Thoracic aorta (tissue), 2 donors: ENCODE data around the gene SPINT1. TPM values are rescaled to one million over a fixed set of nuclear protein-coding genes. Genes with fewer than 3 reads are reported as not detected.

Experiments used
- ATAC-seq: fragments of 150-250 bp; one replicate; pipeline ENCODE4 v1.8.0; 2017; ENCODE audit warnings: low read depth; ENCODE audit not compliant: insufficient number of reproducible peaks, low FRiP score
- DNase-seq: peaks from one replicate; pipeline ENCODE4 v3.0.0-alpha.2; 2020; ENCODE audit warnings: low spot score
- H3K27ac ChIP-seq, 2 donors: fragments of 200-600 bp; sonication (generic); 1 replicate in 1 of 2; 2 replicates in 1 of 2; pipeline ENCODE4 v1.5.1; 2016; ENCODE audit warnings: mild to moderate bottlenecking in 2 of 2, moderate library complexity in 2 of 2
- H3K27me3 ChIP-seq: fragments of 200-600 bp; sonication (generic); replicated peaks from 2 replicates; pipeline ENCODE4 v1.6.0; 2016; ENCODE audit warnings: mild to moderate bottlenecking; ENCODE audit not compliant: insufficient read depth
- H3K36me3 ChIP-seq: fragments of 200-600 bp; sonication (generic); one replicate; pipeline ENCODE4 v1.5.1; 2016
- H3K4me1 ChIP-seq, 2 donors: fragments of 200-600 bp; sonication (generic); 1 replicate in 1 of 2; 2 replicates in 1 of 2; pipeline versions ENCODE4 v1.5.1 to v1.6.0; 2016; ENCODE audit warnings: low read depth in 2 of 2, mild to moderate bottlenecking in 1 of 2; ENCODE audit not compliant: control insufficient read depth in 1 of 2
- H3K4me3 ChIP-seq: fragments of 200-600 bp; sonication (generic); 2 replicates; pipeline ENCODE4 v1.5.1; 2016; ENCODE audit warnings: mild to moderate bottlenecking
- H3K9me3 ChIP-seq: fragments of 200-600 bp; sonication (generic); 2 replicates; pipeline ENCODE4 v1.5.1; 2016
- total RNA-seq, 2 donors: library from RNA; depleted of rRNA; stranded (reverse); fragments of >200 nt; gene quantifications; one replicate each; pipeline versions ENCODE4 v1.1.0 to v1.2.3, GENCODE V29; 2016
- TF ChIP-seq, protein P1 (sequence below): fragments of 200-600 bp; sonication (generic); IDR thresholded peaks from one replicate; pipeline ENCODE4 v1.5.1; 2019; ENCODE audit warnings: antibody characterized with exemption

Gene SPINT1, protein sequence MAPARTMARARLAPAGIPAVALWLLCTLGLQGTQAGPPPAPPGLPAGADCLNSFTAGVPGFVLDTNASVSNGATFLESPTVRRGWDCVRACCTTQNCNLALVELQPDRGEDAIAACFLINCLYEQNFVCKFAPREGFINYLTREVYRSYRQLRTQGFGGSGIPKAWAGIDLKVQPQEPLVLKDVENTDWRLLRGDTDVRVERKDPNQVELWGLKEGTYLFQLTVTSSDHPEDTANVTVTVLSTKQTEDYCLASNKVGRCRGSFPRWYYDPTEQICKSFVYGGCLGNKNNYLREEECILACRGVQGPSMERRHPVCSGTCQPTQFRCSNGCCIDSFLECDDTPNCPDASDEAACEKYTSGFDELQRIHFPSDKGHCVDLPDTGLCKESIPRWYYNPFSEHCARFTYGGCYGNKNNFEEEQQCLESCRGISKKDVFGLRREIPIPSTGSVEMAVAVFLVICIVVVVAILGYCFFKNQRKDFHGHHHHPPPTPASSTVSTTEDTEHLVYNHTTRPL
- total RNA-seq = 1 to 10 TPM; 4.6 to 4.8 TPM

DNA sequence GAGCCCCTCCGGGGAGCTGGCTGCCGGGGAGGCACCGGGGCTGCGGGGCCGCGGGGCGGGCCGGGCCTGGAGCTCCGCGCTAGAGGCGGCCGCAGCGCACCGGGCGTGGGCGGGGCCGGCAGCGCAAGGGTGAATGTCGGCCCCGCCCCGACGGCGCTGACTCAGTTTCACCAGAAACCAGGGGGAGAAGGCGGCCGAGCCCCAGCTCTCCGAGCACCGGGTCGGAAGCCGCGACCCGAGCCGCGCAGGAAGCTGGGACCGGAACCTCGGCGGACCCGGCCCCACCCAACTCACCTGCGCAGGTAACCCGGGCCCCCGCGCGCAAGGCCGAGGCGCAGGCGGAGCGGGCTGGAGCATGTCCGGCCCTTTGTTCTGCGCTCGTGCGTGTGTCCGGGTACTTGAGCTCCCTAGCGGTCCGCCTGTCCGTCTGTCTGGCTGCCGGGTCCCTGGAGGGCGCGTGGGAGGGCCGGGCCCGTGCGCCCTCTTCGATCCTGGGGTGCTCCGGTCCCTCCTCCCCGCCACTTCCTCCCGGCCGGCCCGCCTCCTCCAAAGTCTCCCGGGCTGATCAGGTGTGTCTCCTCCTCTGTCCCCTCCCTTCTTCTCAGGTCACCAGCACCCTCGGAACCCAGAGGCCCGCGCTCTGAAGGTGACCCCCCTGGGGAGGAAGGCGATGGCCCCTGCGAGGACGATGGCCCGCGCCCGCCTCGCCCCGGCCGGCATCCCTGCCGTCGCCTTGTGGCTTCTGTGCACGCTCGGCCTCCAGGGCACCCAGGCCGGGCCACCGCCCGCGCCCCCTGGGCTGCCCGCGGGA lies at the start of gene SPINT1:
TSS of gene SPINT1 (plus strand) at position 164 of the 811 bp plus-strand sequence. CDS start at position 671, 507 bp downstream.
- TF ChIP-seq, protein P1, sequence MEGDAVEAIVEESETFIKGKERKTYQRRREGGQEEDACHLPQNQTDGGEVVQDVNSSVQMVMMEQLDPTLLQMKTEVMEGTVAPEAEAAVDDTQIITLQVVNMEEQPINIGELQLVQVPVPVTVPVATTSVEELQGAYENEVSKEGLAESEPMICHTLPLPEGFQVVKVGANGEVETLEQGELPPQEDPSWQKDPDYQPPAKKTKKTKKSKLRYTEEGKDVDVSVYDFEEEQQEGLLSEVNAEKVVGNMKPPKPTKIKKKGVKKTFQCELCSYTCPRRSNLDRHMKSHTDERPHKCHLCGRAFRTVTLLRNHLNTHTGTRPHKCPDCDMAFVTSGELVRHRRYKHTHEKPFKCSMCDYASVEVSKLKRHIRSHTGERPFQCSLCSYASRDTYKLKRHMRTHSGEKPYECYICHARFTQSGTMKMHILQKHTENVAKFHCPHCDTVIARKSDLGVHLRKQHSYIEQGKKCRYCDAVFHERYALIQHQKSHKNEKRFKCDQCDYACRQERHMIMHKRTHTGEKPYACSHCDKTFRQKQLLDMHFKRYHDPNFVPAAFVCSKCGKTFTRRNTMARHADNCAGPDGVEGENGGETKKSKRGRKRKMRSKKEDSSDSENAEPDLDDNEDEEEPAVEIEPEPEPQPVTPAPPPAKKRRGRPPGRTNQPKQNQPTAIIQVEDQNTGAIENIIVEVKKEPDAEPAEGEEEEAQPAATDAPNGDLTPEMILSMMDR = no peak
- ATAC-seq (no peak), DNase-seq (no peak)
- H3K9me3 ChIP-seq = no peaks in the 10 kb centered on the region
- peak within 1 kb of the TSS; percentile 71 for H3K4me3 ChIP-seq
- H3K4me1 ChIP-seq = peaks cover 14 to 23% of the 10 kb centered on the region in 2 donors
- peaks cover 5% of the 10 kb centered on the region for H3K27me3 ChIP-seq
- no peaks in the 10 kb centered on the region for H3K36me3 ChIP-seq
- no peak within 1 kb of the TSS for H3K27ac ChIP-seq

- Histone ChIP-seq H3K4me3 (no peak overlapping the region), H3K4me1 (peaks cover 0 to 5% of the 10 kb centered on the region in 2 donors), H3K36me3 (no peaks in the 10 kb centered on the region), H3K27me3 (no peaks in the 10 kb centered on the region), H3K9me3 (no peaks in the 10 kb centered on the region), H3K27ac (no peak overlapping the region)
- DNase-seq (no peak), ATAC-seq (no peak)
- TF ChIP-seq, protein P1 = no peak
Measured at GRCh38 chr15:40796041-40796440, 47.8 kb upstream of the SPINT1 start.

GRCh38 chr15:40796512-40796911 lies 47.3 kb upstream of the SPINT1 start:
- H3K4me3 ChIP-seq = no peak overlapping the region
- H3K27ac ChIP-seq = no peak overlapping the region
- no peaks in the 10 kb centered on the region for H3K36me3 ChIP-seq
- ATAC-seq = no peak
- no peak for DNase-seq
- H3K27me3 ChIP-seq = no peaks in the 10 kb centered on the region
- H3K9me3 ChIP-seq = no peaks in the 10 kb centered on the region
- TF ChIP-seq, protein P1 = no peak
- peaks cover 0 to 5% of the 10 kb centered on the region in 2 donors for H3K4me1 ChIP-seq

- Histone ChIP-seq H3K27ac (no peak overlapping the region), H3K4me3 (no peak overlapping the region), H3K4me1 (peaks cover 0 to 5% of the 10 kb centered on the region in 2 donors), H3K9me3 (no peaks in the 10 kb centered on the region), H3K27me3 (no peaks in the 10 kb centered on the region), H3K36me3 (no peaks in the 10 kb centered on the region)
- DNase-seq (no peak), ATAC-seq (no peak)
- TF ChIP-seq, protein P1 = no peak
Measured at GRCh38 chr15:40799523-40799922, 44.3 kb upstream of the SPINT1 start.

GRCh38 chr15:40803076-40803475 lies 40.8 kb upstream of the SPINT1 start:
- Histone ChIP-seq H3K27me3 (no peaks in the 10 kb centered on the region), H3K4me1 (peaks cover 6% of the 10 kb centered on the region in 2 donors), H3K27ac (no peak overlapping the region), H3K36me3 (no peaks in the 10 kb centered on the region), H3K9me3 (no peaks in the 10 kb centered on the region), H3K4me3 (no peak overlapping the region)
- DNase-seq = no peak
- TF ChIP-seq, protein P1 = no peak
- ATAC-seq = no peak
